Measurements from ENCODE around the gene CHAC1.

GRCh38 chr15:40944510-40945296, 8.6 kb upstream of the CHAC1 start:
- TF ChIP-seq CTCF (IDR thresholded peaks at IDR 0.05) (no peak), POLR2A (IDR thresholded peaks at IDR 0.05) (no peak)

Measured in testis (tissue), 2 donors.